ENCODE results near the gene NOS1AP.

- TF ChIP-seq CTCF (IDR thresholded peaks at IDR 0.05; ENCODE audit: low read depth, low read length, poor library complexity, severe bottlenecking) (no peak), EZH2phosphoT487 (IDR thresholded peaks at IDR 0.05; ENCODE audit: borderline replicate concordance, low read length) (no peak)
Observed at GRCh38 chr1:162228586-162228985, 159.1 kb downstream of the NOS1AP start.

Measured in DOHH2 (cell line).